Colonic mucosa (tissue), 4 donors: ENCODE data around the gene PANK2. TPM values are rescaled to one million over a fixed set of nuclear protein-coding genes. Genes with fewer than 3 reads are reported as not detected.
"Not testable (repeated sequence)": the region's sequence is repeated elsewhere in the genome, so short reads cannot be mapped to it uniquely, and the experiment has no call there.

Experiments used
- DNase-seq: peaks from one replicate; pipeline ENCODE4 v3.0.0-alpha.2; 2020
- H3K27ac ChIP-seq: fragments of 200-600 bp; one replicate; pipeline ENCODE4 v1.8.0; 2021
- H3K27me3 ChIP-seq: fragments of 200-600 bp; one replicate; pipeline ENCODE4 v1.8.0; 2021
- H3K36me3 ChIP-seq: fragments of 200-600 bp; one replicate; pipeline ENCODE4 v1.8.0; 2021
- H3K4me1 ChIP-seq: fragments of 200-600 bp; one replicate; pipeline ENCODE4 v1.8.0; 2021; ENCODE audit warnings: mild to moderate bottlenecking
- H3K4me3 ChIP-seq: fragments of 200-600 bp; one replicate; pipeline ENCODE4 v1.8.0; 2021
- H3K9ac ChIP-seq, 2 donors: one replicate each; pipeline ENCODE4 v1.7.0; 2013; ENCODE audit warnings: control low read depth in 2 of 2, low read depth in 2 of 2, low read length in 2 of 2
- H3K9me3 ChIP-seq: fragments of 200-600 bp; one replicate; pipeline ENCODE4 v1.8.0; 2021
- CTCF ChIP-seq: fragments of 200-600 bp; IDR thresholded peaks from one replicate; pipeline ENCODE4 v1.8.0; 2022; ENCODE audit warnings: antibody characterized with exemption, mild to moderate bottlenecking
- intact Hi-C: fragments of 100-400 bp; cut with DNase I; formaldehyde crosslinking; loops from one replicate; pipeline ENCODE4 v1.14.1; 2022
- microRNA-seq: library from miRNA; unstranded; fragments of <30 nt; microRNA quantifications from one replicate; pipeline ENCODE4, GENCODE V29; 2019
- total RNA-seq, 2 donors: library from RNA; stranded (reverse); fragmentation: NEBNext Ultra II Directional in 1 of 2; extraction: Animal tissue kit (Norgen Biotek cat#: 25700) in 1 of 2; gene quantifications; one replicate each; pipeline ENCODE4 v1.2.1, GENCODE V29; 2021
- donor health status: healthy.
- donor health status: DM: no; HTN: no; CAD: no.
- donor health status: DM: no; HTN: no; CAD: no.

The PANK2 gene
- total RNA-seq, 2 donors from 2014 or later, result 29.7 to 31.3 TPM

GRCh38 chr20:3970016-3970415 lies 80.8 kb downstream of the PANK2 start:
- H3K27me3 ChIP-seq, result no peaks in the 10 kb centered on the region
- no peak for TF ChIP-seq CTCF
- intact Hi-C loops, result no loop called here

GRCh38 chr20:3971145-3971544 lies 82.0 kb downstream of the PANK2 start:
- Histone ChIP-seq H3K36me3 (no peaks in the 10 kb centered on the region), H3K27ac (no peak overlapping the region), H3K4me1 (no peaks in the 10 kb centered on the region), H3K9me3 (no peaks in the 10 kb centered on the region), H3K9ac (no peak overlapping the region), H3K4me3 (no peak overlapping the region), H3K27me3 (no peaks in the 10 kb centered on the region)
- no peak for TF ChIP-seq CTCF
- no peak for DNase-seq
- intact Hi-C loops, result no loop called here

More at GRCh38 chr20:3970016-3970415, 80.8 kb downstream of the PANK2 start:
- Histone ChIP-seq H3K9me3 (no peaks in the 10 kb centered on the region), H3K9ac (no peak overlapping the region), H3K27ac (no peak overlapping the region), H3K4me3 (no peak overlapping the region), H3K36me3 (no peaks in the 10 kb centered on the region), H3K4me1 (no peaks in the 10 kb centered on the region)
- DNase-seq, result peak; percentile 31

- Histone ChIP-seq H3K4me1 (no peaks in the 10 kb centered on the region), H3K4me3 (no peak overlapping the region)
- intact Hi-C loops, result no loop called here
Measured at GRCh38 chr20:3972161-3972560, 83.0 kb downstream of the PANK2 start.

GRCh38 chr20:3972631-3973030 lies 83.4 kb downstream of the PANK2 start:
- H3K4me1 ChIP-seq, H3K36me3 ChIP-seq, intact Hi-C loops, H3K4me3 ChIP-seq, H3K9ac ChIP-seq, H3K27ac ChIP-seq, H3K27me3 ChIP-seq, DNase-seq, H3K9me3 ChIP-seq: not testable (repeated sequence)

More at GRCh38 chr20:3972161-3972560, 83.0 kb downstream of the PANK2 start:
- Histone ChIP-seq H3K9me3 (no peaks in the 10 kb centered on the region), H3K9ac (no peak overlapping the region), H3K36me3 (no peaks in the 10 kb centered on the region), H3K27ac (no peak overlapping the region), H3K27me3 (no peaks in the 10 kb centered on the region)
- no peak for TF ChIP-seq CTCF
- DNase-seq, result no peak

GRCh38 chr20:3973705-3974104 lies 84.5 kb downstream of the PANK2 start:
- H3K36me3 ChIP-seq, result no peaks in the 10 kb centered on the region
- DNase-seq, result no peak
- no peaks in the 10 kb centered on the region for H3K4me1 ChIP-seq
- intact Hi-C loops, result no loop called here
- no peak for TF ChIP-seq CTCF
- no peak overlapping the region for H3K4me3 ChIP-seq
- H3K27ac ChIP-seq, result no peak overlapping the region
- H3K9ac ChIP-seq, result no peak overlapping the region
- no peaks in the 10 kb centered on the region for H3K9me3 ChIP-seq
- H3K27me3 ChIP-seq, result no peaks in the 10 kb centered on the region

- H3K27ac ChIP-seq, result no peak overlapping the region
- H3K27me3 ChIP-seq, result no peaks in the 10 kb centered on the region
- H3K9ac ChIP-seq, result no peak overlapping the region
- intact Hi-C loops, result no loop called here
- DNase-seq, result no peak
- H3K36me3 ChIP-seq, result no peaks in the 10 kb centered on the region
- no peaks in the 10 kb centered on the region for H3K4me1 ChIP-seq
- no peaks in the 10 kb centered on the region for H3K9me3 ChIP-seq
- no peak for TF ChIP-seq CTCF
- no peak overlapping the region for H3K4me3 ChIP-seq
Measured at GRCh38 chr20:3976511-3976910, 87.3 kb downstream of the PANK2 start.

Small RNAs within 50 kb of the gene (microRNA-seq; reads per million reads assigned to microRNA genes)
- not detected for gene MIR103A2
- not detected for gene MIR103B2

Other genes starting within 250 kb of the PANK2 start
- gene GFRA4, start 226.0 kb upstream of the PANK2 start, total RNA-seq, result not detected
- 1 to 10 TPM; 6.7 to 8.1 TPM for gene ADAM33, start 207.4 kb upstream of the PANK2 start, total RNA-seq
- gene SIGLEC1, start 176.8 kb upstream of the PANK2 start, total RNA-seq, result 1 to 10 TPM; 2.5 to 4.6 TPM
- gene HSPA12B, start 156.7 kb upstream of the PANK2 start, total RNA-seq, result 1 to 10 TPM; 1.5 to 1.7 TPM
- 10 to 100 TPM; 20.6 to 37.7 TPM for gene ADISSP, start 121.6 kb upstream of the PANK2 start, total RNA-seq
- gene SPEF1, start 107.9 kb upstream of the PANK2 start, total RNA-seq, result not detected
- gene CENPB, start 102.6 kb upstream of the PANK2 start, total RNA-seq, result 10 to 100 TPM; 65.6 to 93.3 TPM
- 10 to 100 TPM; 41.9 to 65.5 TPM for gene CDC25B, start 93.1 kb upstream of the PANK2 start, total RNA-seq
- gene AP5S1, start 68.8 kb upstream of the PANK2 start, total RNA-seq, result 10 to 100 TPM; 11.7 to 20.2 TPM
- gene MAVS, start 42.6 kb upstream of the PANK2 start, total RNA-seq, result 10 to 100 TPM; 46.2 to 70.7 TPM
- 10 to 100 TPM in 1 of 2 donors, 1 to 10 TPM in 1; 4.2 to 13.4 TPM for gene RNF24, start 126.2 kb downstream of the PANK2 start, total RNA-seq